Osteoblast (primary cell): Measurements from ENCODE around the gene SLC27A4. TPM values are rescaled to one million over a fixed set of nuclear protein-coding genes. Genes with fewer than 3 reads are reported as not detected.

Experiments
- DNase-seq: peaks from one replicate; pipeline ENCODE4 v3.0.0; 2011; ENCODE audit warnings: low spot score, mixed read lengths; ENCODE audit not compliant: insufficient read length; ENCODE audit errors: missing footprints
- H2AFZ ChIP-seq: 2 replicates; pipeline ENCODE4 v1.6.0; 2011; ENCODE audit warnings: mild to moderate bottlenecking, low read length
- H3K27ac ChIP-seq: 2 replicates; pipeline ENCODE4 v1.5.1; 2011; ENCODE audit warnings: mild to moderate bottlenecking, low read depth, low read length, moderate library complexity
- H3K27me3 ChIP-seq: 2 replicates; pipeline ENCODE4 v1.6.0; 2012; ENCODE audit warnings: mild to moderate bottlenecking, control low read depth, inconsistent platforms, low read length, moderate library complexity; ENCODE audit not compliant: insufficient read depth
- H3K36me3 ChIP-seq: 2 replicates; pipeline ENCODE4 v1.5.1; 2011; ENCODE audit warnings: mild to moderate bottlenecking, low read length, control low read depth, moderate library complexity; ENCODE audit not compliant: insufficient read depth
- H3K4me1 ChIP-seq: 2 replicates; pipeline ENCODE4 v1.5.1; 2011; ENCODE audit warnings: mild to moderate bottlenecking, low read length, control low read depth, moderate library complexity; ENCODE audit not compliant: insufficient read depth
- H3K4me2 ChIP-seq: 2 replicates; pipeline ENCODE4 v1.6.0; 2011; ENCODE audit warnings: mild to moderate bottlenecking, low read length; ENCODE audit not compliant: insufficient read depth
- H3K4me3 ChIP-seq: fragments of 200-600 bp; sonication (generic); 3 replicates; pipeline ENCODE4 v1.5.1; 2012; ENCODE audit warnings: mild to moderate bottlenecking, low read length, inconsistent platforms; ENCODE audit not compliant: insufficient read depth
- H3K79me2 ChIP-seq: 2 replicates; pipeline ENCODE4 v1.6.0; 2012; ENCODE audit warnings: mild to moderate bottlenecking, low read length, control low read depth, inconsistent platforms; ENCODE audit not compliant: insufficient read depth
- H3K9me3 ChIP-seq: 2 replicates; pipeline ENCODE4 v1.5.1; 2011; ENCODE audit warnings: low read depth, low read length, control low read depth
- H4K20me1 ChIP-seq: 2 replicates; pipeline ENCODE4 v1.6.0; 2012; ENCODE audit warnings: mild to moderate bottlenecking, low read length, control low read depth; ENCODE audit not compliant: insufficient read depth
- total RNA-seq: library from RNA; depleted of rRNA; stranded (reverse); fragments of >200 nt; gene quantifications from 2 replicates; pipeline ENCODE4 v1.2.3, GENCODE V29; 2012
- TF ChIP-seq, protein P1 (sequence below): IDR thresholded peaks from 2 replicates; pipeline ENCODE4 v1.5.1; 2011; ENCODE audit warnings: mild to moderate bottlenecking, low read depth, low read length, moderate library complexity; ENCODE audit errors: extremely low read depth

The SLC27A4 gene
- total RNA-seq, 1 donor, result 21.4 TPM

DNA sequence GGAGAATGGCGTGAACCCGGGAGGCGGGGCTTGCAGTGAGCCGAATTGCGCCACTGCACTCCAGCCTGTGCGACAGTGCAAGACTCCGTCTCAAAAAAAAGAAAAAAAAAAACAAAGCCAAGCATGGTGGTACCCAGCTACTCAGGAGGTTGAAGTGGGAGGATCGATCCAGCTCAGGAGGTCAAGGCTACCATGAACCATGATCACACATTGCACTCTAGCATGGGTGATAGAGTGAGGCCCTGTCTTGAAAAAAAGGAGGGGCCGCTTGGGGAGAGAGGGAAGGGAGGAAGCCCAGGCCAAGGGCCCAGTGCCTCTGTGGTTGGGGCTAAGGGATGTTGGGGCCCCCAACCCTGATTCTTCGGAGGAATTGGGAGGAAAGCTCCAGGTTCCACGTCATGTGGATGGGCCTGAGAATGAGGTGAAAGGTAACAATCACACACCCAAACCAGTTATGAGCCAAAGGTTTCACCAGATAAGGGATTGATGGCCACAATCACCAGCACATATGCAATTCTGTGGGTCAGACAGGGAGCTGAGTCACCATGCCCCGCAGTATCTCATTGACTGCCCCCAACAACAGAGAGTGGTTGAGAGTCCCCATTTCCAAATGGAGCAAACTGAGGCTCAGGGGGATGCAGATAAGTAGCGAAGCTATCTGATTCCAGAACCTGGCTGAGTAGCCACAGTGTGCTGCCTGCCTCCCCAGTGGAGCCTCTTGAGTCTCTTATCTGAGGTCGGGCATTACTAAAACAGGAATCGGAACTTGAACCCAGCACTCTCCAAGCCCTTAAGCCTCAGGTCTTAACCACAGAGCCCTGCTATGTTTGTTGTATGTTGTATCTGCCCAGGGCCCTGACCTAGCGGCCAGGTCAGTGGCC lies 43.7 kb upstream of the SLC27A4 start:
- H2AFZ ChIP-seq, result no peak overlapping the region
- H3K36me3 ChIP-seq, result peaks cover 4% of the 10 kb centered on the region
- DNase-seq, result no peak
- no peaks in the 10 kb centered on the region for H4K20me1 ChIP-seq
- H3K4me3 ChIP-seq, result no peak overlapping the region
- no peaks in the 10 kb centered on the region for H3K9me3 ChIP-seq
- no peaks in the 10 kb centered on the region for H3K27me3 ChIP-seq
- peaks cover 13% of the 10 kb centered on the region for H3K4me1 ChIP-seq
- no peaks in the 10 kb centered on the region for H3K79me2 ChIP-seq
- H3K27ac ChIP-seq, result no peak overlapping the region
- TF ChIP-seq, protein P1, sequence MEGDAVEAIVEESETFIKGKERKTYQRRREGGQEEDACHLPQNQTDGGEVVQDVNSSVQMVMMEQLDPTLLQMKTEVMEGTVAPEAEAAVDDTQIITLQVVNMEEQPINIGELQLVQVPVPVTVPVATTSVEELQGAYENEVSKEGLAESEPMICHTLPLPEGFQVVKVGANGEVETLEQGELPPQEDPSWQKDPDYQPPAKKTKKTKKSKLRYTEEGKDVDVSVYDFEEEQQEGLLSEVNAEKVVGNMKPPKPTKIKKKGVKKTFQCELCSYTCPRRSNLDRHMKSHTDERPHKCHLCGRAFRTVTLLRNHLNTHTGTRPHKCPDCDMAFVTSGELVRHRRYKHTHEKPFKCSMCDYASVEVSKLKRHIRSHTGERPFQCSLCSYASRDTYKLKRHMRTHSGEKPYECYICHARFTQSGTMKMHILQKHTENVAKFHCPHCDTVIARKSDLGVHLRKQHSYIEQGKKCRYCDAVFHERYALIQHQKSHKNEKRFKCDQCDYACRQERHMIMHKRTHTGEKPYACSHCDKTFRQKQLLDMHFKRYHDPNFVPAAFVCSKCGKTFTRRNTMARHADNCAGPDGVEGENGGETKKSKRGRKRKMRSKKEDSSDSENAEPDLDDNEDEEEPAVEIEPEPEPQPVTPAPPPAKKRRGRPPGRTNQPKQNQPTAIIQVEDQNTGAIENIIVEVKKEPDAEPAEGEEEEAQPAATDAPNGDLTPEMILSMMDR, result no peak
- H3K4me2 ChIP-seq, result no peak overlapping the region

DNA sequence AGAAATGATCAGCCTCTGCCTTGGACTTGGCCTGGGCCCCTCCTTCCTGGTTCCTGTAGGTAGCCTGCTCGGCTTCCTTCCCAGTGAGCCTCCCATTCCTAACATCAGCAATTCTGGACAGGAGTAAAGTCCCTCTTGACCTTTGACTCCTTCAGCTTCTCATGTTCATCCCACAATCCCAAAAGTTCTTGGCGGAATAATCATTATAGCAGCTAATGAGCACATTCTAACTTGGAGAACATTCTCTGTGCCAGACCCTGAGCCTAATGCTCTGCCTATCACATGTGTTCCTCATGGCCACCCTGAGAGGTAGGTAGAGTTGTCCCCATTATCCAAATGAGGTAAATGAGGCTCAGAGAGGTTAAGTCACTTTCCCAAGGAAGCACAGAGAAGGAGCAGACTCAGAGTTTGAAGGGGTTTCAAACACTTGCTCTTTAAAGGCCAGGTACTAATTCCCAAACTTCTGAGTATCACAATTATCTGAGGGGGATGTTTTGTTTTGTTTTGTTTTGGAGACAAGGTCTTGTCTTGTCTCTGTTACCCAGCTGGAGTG lies 43.0 kb upstream of the SLC27A4 start:
- Histone ChIP-seq H3K36me3 (peaks cover 4% of the 10 kb centered on the region), H3K27ac (no peak overlapping the region), H3K4me1 (peaks cover 13% of the 10 kb centered on the region), H2AFZ (no peak overlapping the region), H3K79me2 (no peaks in the 10 kb centered on the region), H3K4me3 (no peak overlapping the region), H3K9me3 (no peaks in the 10 kb centered on the region), H3K4me2 (no peak overlapping the region), H4K20me1 (no peaks in the 10 kb centered on the region), H3K27me3 (no peaks in the 10 kb centered on the region)
- no peak for DNase-seq
- TF ChIP-seq, protein P1, result no peak

DNA sequence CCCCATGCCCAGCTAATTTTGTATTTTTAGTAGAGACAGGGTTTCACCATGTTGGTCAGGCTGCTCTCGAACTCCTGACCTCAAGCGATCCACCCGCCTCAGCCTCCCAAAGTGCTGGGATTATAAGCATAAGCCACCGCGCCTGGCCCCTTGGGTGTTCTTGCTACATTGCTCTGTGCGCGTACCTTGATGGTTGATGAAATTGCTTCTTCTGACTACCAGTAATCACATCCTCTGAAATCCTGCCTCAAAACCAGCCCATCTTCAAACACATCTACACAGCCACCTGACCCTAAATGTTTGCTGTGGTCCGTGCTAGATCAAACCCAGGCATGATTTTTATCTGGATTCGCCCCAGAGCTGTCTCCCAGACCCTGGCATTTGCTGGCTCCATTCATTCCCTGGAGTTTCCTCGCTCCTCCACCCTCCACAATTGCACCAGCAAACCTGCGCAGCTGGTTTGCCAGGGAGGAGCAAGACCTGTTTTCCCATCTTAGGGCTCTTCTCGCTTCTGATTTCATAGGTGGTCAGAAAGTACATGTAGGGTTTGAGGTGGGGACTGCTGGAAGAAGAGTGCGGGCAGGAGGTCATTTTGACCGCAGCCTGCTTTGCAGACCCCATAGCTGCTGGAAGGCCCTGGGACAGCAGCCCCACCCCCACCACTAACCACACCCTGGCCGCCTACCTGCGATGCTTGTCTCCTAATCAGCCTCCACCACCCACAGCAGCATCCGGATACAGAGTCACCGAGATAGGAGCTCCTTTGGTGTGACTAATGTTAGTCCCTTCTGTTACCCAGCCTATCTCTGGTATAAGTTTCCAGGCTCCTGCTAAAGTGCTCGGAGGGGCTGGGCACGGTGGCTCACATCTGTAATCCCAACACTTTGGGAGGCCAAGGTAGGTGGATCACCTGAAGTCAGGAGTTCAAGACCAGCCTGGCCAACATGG lies 41.5 kb upstream of the SLC27A4 start:
- H3K4me1 ChIP-seq, result peaks cover 16% of the 10 kb centered on the region
- no peak overlapping the region for H3K27ac ChIP-seq
- no peak for DNase-seq
- no peaks in the 10 kb centered on the region for H3K27me3 ChIP-seq
- H4K20me1 ChIP-seq, result no peaks in the 10 kb centered on the region
- TF ChIP-seq, protein P1, result no peak
- H3K79me2 ChIP-seq, result no peaks in the 10 kb centered on the region
- H3K9me3 ChIP-seq, result no peaks in the 10 kb centered on the region
- H2AFZ ChIP-seq, result no peak overlapping the region
- H3K4me3 ChIP-seq, result no peak overlapping the region
- H3K36me3 ChIP-seq, result no peaks in the 10 kb centered on the region
- H3K4me2 ChIP-seq, result no peak overlapping the region
